ENCODE data around the gene VPS37C.
"Not testable (repeated sequence)": the region's sequence is repeated elsewhere in the genome, so short reads cannot be mapped to it uniquely, and the experiment has no call there.

Gene VPS37C

GRCh38 chr11:61174949-61175348 is 13.7 kb upstream of the VPS37C start:
- no peak for DNase-seq (ENCODE audit: low read depth, low spot score)

GRCh38 chr11:61174273-61174672 is 13.0 kb upstream of the VPS37C start:
- no peak for DNase-seq (ENCODE audit: low read depth, low spot score)

- no peak for DNase-seq (ENCODE audit: low read depth, low spot score)
Measured at GRCh38 chr11:61173456-61173855, 12.2 kb upstream of the VPS37C start.

- no peak for DNase-seq (ENCODE audit: low read depth, low spot score)
Measured at GRCh38 chr11:61172888-61173287, 11.7 kb upstream of the VPS37C start.

GRCh38 chr11:61172356-61172755 is 11.1 kb upstream of the VPS37C start:
- no peak for DNase-seq (ENCODE audit: low read depth, low spot score)

- no peak for DNase-seq (ENCODE audit: low read depth, low spot score)
Measured at GRCh38 chr11:61171907-61172306, 10.7 kb upstream of the VPS37C start.

- no peak for DNase-seq (ENCODE audit: low read depth, low spot score)
Measured at GRCh38 chr11:61170566-61170965, 9.3 kb upstream of the VPS37C start.

GRCh38 chr11:61168800-61169199 is 7.6 kb upstream of the VPS37C start:
- DNase-seq (ENCODE audit: low read depth, low spot score): no peak

GRCh38 chr11:61168042-61168688 is 6.9 kb upstream of the VPS37C start:
- DNase-seq (ENCODE audit: low read depth, low spot score): no peak

- not testable (repeated sequence) for DNase-seq (ENCODE audit: low read depth, low spot score)
Measured at GRCh38 chr11:61166331-61166730, 5.1 kb upstream of the VPS37C start.

- DNase-seq (ENCODE audit: low read depth, low spot score): not testable (repeated sequence)
Measured at GRCh38 chr11:61165785-61166184, 4.6 kb upstream of the VPS37C start.

GRCh38 chr11:61164606-61165424 is 3.6 kb upstream of the VPS37C start:
- no peak for DNase-seq (ENCODE audit: low read depth, low spot score)

GRCh38 chr11:61163714-61164605 is 2.7 kb upstream of the VPS37C start:
- no peak for DNase-seq (ENCODE audit: low read depth, low spot score)

GRCh38 chr11:61163021-61163420 is 1.8 kb upstream of the VPS37C start:
- no peak for DNase-seq (ENCODE audit: low read depth, low spot score)

GRCh38 chr11:61162092-61162941 is 1.1 kb upstream of the VPS37C start:
- no peak for DNase-seq (ENCODE audit: low read depth, low spot score)

GRCh38 chr11:61160487-61161189 is 588 bp downstream of the VPS37C start:
- DNase-seq (ENCODE audit: low read depth, low spot score): no peak

- no peak for DNase-seq (ENCODE audit: low read depth, low spot score)
Measured at GRCh38 chr11:61158691-61159381, 2.4 kb downstream of the VPS37C start.

- DNase-seq (ENCODE audit: low read depth, low spot score): no peak
Measured at GRCh38 chr11:61157743-61158142, 3.5 kb downstream of the VPS37C start.

GRCh38 chr11:61155741-61156140 is 5.5 kb downstream of the VPS37C start:
- DNase-seq (ENCODE audit: low read depth, low spot score): no peak

- DNase-seq (ENCODE audit: low read depth, low spot score): no peak
Measured at GRCh38 chr11:61155312-61155711, 5.9 kb downstream of the VPS37C start.
